Measurements from ENCODE around the gene DHX57. TPM values are rescaled to one million over a fixed set of nuclear protein-coding genes. Genes with fewer than 3 reads are reported as not detected.

Gene DHX57
- total RNA-seq, 2 donors from 2014 or later, result 18.5 to 19.0 TPM

DNA sequence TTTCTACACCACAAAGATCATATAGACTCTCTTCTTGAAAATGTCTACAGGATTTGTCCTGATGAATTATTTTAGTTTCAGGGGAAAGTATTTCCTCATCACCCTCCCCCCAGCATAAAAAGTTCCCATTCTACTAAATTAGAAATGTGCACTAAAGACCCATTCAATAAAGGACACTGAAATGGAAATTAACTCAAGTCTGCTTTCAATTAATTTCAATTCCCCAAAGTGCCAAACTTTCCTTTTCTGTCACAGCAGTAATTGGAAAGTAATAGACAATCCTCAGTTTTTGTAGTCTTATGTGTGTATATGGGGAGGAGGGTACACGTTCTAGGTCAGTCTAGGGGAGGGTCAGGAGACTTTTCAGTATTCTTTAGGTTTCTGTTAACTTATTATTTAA lies 35.5 kb upstream of the DHX57 start:
- 71% methylated on average over 1 of the region's 1 CpG for WGBS
- H3K36me3 ChIP-seq, result no peaks in the 10 kb centered on the region
- intact Hi-C loops (cut with DNase I), result no loop called here
- no peaks in the 10 kb centered on the region for H3K27me3 ChIP-seq (replicated peaks; ENCODE audit: insufficient read depth)
- no peaks in the 10 kb centered on the region for H3K4me1 ChIP-seq (replicated peaks)
- no peak overlapping the region for H3K4me3 ChIP-seq
- DNase-seq (ENCODE audit: low spot score), result no peak
- H3K27ac ChIP-seq, result no peak overlapping the region
- TF ChIP-seq CTCF (IDR thresholded peaks at IDR 0.05) (no peak), POLR2AphosphoS5 (IDR thresholded peaks at IDR 0.05) (no peak), POLR2A (IDR thresholded peaks at IDR 0.05) (no peak)
- H3K9me3 ChIP-seq, result no peaks in the 10 kb centered on the region

GRCh38 chr2:38909872-38910271 lies 34.1 kb upstream of the DHX57 start:
- WGBS, result 100% methylated on average over 1 of the region's 1 CpG
- TF ChIP-seq POLR2AphosphoS5 (IDR thresholded peaks at IDR 0.05) (no peak), CTCF (IDR thresholded peaks at IDR 0.05) (no peak), POLR2A (IDR thresholded peaks at IDR 0.05) (no peak)
- intact Hi-C loops (cut with DNase I), result no loop called here
- Histone ChIP-seq H3K4me3 (no peak overlapping the region), H3K4me1 (replicated peaks) (no peaks in the 10 kb centered on the region), H3K36me3 (no peaks in the 10 kb centered on the region), H3K27me3 (replicated peaks; ENCODE audit: insufficient read depth) (no peaks in the 10 kb centered on the region), H3K9me3 (no peaks in the 10 kb centered on the region), H3K27ac (no peak overlapping the region)
- no peak for DNase-seq (ENCODE audit: low spot score)

DNA sequence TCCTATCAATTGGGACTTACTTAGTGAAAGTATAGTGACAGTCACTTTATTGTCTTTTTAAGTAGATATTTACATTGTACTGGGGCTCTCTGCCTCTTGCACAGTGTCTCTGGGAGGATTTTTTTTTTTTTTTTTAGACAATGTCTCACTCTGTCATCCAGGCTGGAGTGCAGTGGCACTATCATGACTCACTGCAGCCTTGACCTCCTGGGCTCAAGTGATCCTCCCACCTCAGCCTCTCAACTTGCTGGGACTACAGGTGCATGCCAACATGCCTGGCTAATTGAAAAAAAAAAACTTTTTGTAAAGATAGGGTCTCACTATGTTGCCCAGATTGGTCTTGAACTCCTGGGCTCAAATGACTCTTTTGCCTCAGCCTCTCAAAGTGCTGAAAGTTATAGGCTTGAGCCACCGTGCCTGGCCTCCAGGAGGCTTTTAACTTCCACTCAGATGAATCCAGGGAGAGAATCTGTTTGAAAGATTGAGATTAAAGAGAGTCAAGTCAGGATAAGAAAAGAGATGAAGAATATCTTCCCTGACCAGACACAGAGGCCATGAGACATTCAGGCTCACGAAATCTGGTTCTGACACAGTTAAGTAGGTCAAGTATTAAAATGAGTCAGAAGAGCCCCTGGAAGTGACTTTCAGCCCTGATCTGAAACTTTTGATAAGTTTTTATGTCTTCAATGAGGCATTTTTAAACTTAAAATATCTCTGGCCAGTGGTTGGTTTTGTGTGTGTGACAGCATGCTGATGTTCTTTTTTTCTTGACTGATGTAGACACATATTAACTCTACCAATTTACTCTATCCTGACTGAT lies 32.2 kb upstream of the DHX57 start:
- Histone ChIP-seq H3K4me1 (replicated peaks) (no peaks in the 10 kb centered on the region), H3K27me3 (replicated peaks; ENCODE audit: insufficient read depth) (no peaks in the 10 kb centered on the region), H3K36me3 (no peaks in the 10 kb centered on the region), H3K4me3 (no peak overlapping the region), H3K9me3 (no peaks in the 10 kb centered on the region), H3K27ac (no peak overlapping the region)
- TF ChIP-seq CTCF (IDR thresholded peaks at IDR 0.05) (no peak), POLR2AphosphoS5 (IDR thresholded peaks at IDR 0.05) (no peak), POLR2A (IDR thresholded peaks at IDR 0.05) (no peak)
- WGBS, result 81% methylated on average over 2 of the region's 2 CpGs
- DNase-seq (ENCODE audit: low spot score), result no peak
- intact Hi-C loops (cut with DNase I), result no loop called here

DNA sequence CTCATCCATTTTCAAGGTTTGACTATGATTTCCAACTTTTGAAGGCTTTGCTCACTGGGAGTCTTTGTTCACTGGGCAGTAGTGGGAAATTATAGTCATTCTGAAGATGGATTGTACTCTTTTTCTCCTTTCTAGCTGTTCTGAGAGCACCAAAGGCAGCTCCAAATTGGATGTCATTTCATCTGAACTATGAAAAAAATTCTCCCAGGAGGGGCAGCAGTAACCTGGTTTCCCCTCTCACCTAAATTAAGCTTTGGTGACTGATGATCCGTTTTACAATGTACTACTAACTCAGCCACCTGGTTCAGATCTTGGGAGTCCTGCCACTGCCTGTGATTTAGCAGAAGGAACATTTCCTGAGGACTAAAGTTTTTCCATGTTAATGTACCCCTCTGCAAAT lies 31.5 kb upstream of the DHX57 start:
- Histone ChIP-seq H3K4me3 (no peak overlapping the region), H3K27me3 (replicated peaks; ENCODE audit: insufficient read depth) (no peaks in the 10 kb centered on the region), H3K36me3 (no peaks in the 10 kb centered on the region), H3K27ac (no peak overlapping the region), H3K9me3 (no peaks in the 10 kb centered on the region), H3K4me1 (replicated peaks) (no peaks in the 10 kb centered on the region)
- TF ChIP-seq POLR2AphosphoS5 (IDR thresholded peaks at IDR 0.05), result no peak
- TF ChIP-seq POLR2A (IDR thresholded peaks at IDR 0.05), result no peak
- no peak for TF ChIP-seq CTCF (IDR thresholded peaks at IDR 0.05)
- WGBS, result 22% methylated on average over 1 of the region's 1 CpG
- intact Hi-C loops (cut with DNase I), result no loop called here
- DNase-seq (ENCODE audit: low spot score), result no peak

- intact Hi-C loops (cut with DNase I), result no loop called here
- no peak overlapping the region for H3K4me3 ChIP-seq
- H3K36me3 ChIP-seq, result no peaks in the 10 kb centered on the region
- no peak for DNase-seq (ENCODE audit: low spot score)
- no peaks in the 10 kb centered on the region for H3K9me3 ChIP-seq
- WGBS, result 94% methylated on average over 2 of the region's 2 CpGs
- H3K4me1 ChIP-seq (replicated peaks), result no peaks in the 10 kb centered on the region
- TF ChIP-seq POLR2A (IDR thresholded peaks at IDR 0.05), result no peak
- no peak for TF ChIP-seq CTCF (IDR thresholded peaks at IDR 0.05)
- no peak for TF ChIP-seq POLR2AphosphoS5 (IDR thresholded peaks at IDR 0.05)
- no peaks in the 10 kb centered on the region for H3K27me3 ChIP-seq (replicated peaks; ENCODE audit: insufficient read depth)
- H3K27ac ChIP-seq, result no peak overlapping the region
Observed at GRCh38 chr2:38905251-38905650, 29.5 kb upstream of the DHX57 start.

All from prostate gland (tissue), 2 donors.